Measurements from ENCODE around the gene ACTL6B. TPM values are rescaled to one million over a fixed set of nuclear protein-coding genes. Genes with fewer than 3 reads are reported as not detected.

Gene ACTL6B
- total RNA-seq, 1 experiment from 2014 or later, result not detected

GRCh38 chr7:100681491-100682227 is 25.4 kb upstream of the ACTL6B start:
- H3K36me3 ChIP-seq (ENCODE audit: insufficient read depth, low read length), result peaks cover 11% of the 10 kb centered on the region
- H3K9me3 ChIP-seq (ENCODE audit: low read length), result no peaks in the 10 kb centered on the region
- H3K79me2 ChIP-seq (ENCODE audit: low read length), result no peaks in the 10 kb centered on the region; the same call in 1 of the 2 replicates
- H3K9me2 ChIP-seq (replicated peaks; ENCODE audit: insufficient read depth, low read length), result no peaks in the 10 kb centered on the region
- H3K27me3 ChIP-seq (ENCODE audit: low read length), result no peaks in the 10 kb centered on the region
- H3K4me1 ChIP-seq (ENCODE audit: low read length), result peaks cover 2% of the 10 kb centered on the region
- no peak overlapping the region for H3K27ac ChIP-seq (ENCODE audit: low read length)
- H4K20me1 ChIP-seq (ENCODE audit: insufficient read depth, low read depth, low read length), result 0 out of 2 replicates have a peak, but pooled peaks cover 3% of the 10 kb centered on the region
- no peak overlapping the region for H2AFZ ChIP-seq (ENCODE audit: low read length)
- no peak overlapping the region for H3K4me2 ChIP-seq (ENCODE audit: low read depth, low read length, poor library complexity, severe bottlenecking)
- no peak for DNase-seq
- H3K9ac ChIP-seq (ENCODE audit: low read length), result no peak overlapping the region
- H3K4me3 ChIP-seq (ENCODE audit: low read length), result no peak overlapping the region

GRCh38 chr7:100680576-100681271 is 24.5 kb upstream of the ACTL6B start:
- no peaks in the 10 kb centered on the region for H3K9me3 ChIP-seq (ENCODE audit: low read length)
- H3K4me3 ChIP-seq (ENCODE audit: low read length), result no peak overlapping the region
- H3K27ac ChIP-seq (ENCODE audit: low read length), result no peak overlapping the region
- H2AFZ ChIP-seq (ENCODE audit: low read length), result no peak overlapping the region
- peaks cover 11% of the 10 kb centered on the region for H3K36me3 ChIP-seq (ENCODE audit: insufficient read depth, low read length)
- H3K9me2 ChIP-seq (replicated peaks; ENCODE audit: insufficient read depth, low read length), result no peaks in the 10 kb centered on the region
- no peak overlapping the region for H3K4me2 ChIP-seq (ENCODE audit: low read depth, low read length, poor library complexity, severe bottlenecking)
- peaks cover 3% of the 10 kb centered on the region; the same call in 1 of the 2 replicates for H3K79me2 ChIP-seq (ENCODE audit: low read length)
- H3K9ac ChIP-seq (ENCODE audit: low read length), result no peak overlapping the region
- H3K27me3 ChIP-seq (ENCODE audit: low read length), result no peaks in the 10 kb centered on the region
- DNase-seq, result no peak
- H4K20me1 ChIP-seq (ENCODE audit: insufficient read depth, low read depth, low read length), result peaks cover 3% of the 10 kb centered on the region; the same call in 1 of the 2 replicates
- H3K4me1 ChIP-seq (ENCODE audit: low read length), result peaks cover 6% of the 10 kb centered on the region

GRCh38 chr7:100679927-100680575 is 23.8 kb upstream of the ACTL6B start:
- Histone ChIP-seq H3K27me3 (ENCODE audit: low read length) (no peaks in the 10 kb centered on the region), H3K9ac (ENCODE audit: low read length) (no peak overlapping the region), H3K36me3 (ENCODE audit: insufficient read depth, low read length) (peaks cover 11% of the 10 kb centered on the region), H2AFZ (ENCODE audit: low read length) (no peak overlapping the region), H3K27ac (ENCODE audit: low read length) (no peak overlapping the region), H3K4me3 (ENCODE audit: low read length) (no peak overlapping the region), H3K9me3 (ENCODE audit: low read length) (no peaks in the 10 kb centered on the region), H3K4me1 (ENCODE audit: low read length) (peaks cover 6% of the 10 kb centered on the region), H3K79me2 (ENCODE audit: low read length) (peaks cover 5% of the 10 kb centered on the region; the same call in 1 of the 2 replicates), H3K9me2 (replicated peaks; ENCODE audit: insufficient read depth, low read length) (no peaks in the 10 kb centered on the region), H3K4me2 (ENCODE audit: low read depth, low read length, poor library complexity, severe bottlenecking) (no peak overlapping the region), H4K20me1 (ENCODE audit: insufficient read depth, low read depth, low read length) (peaks cover 3% of the 10 kb centered on the region; the same call in 1 of the 2 replicates)
- peak; percentile 62 for DNase-seq

- peaks cover 6% of the 10 kb centered on the region for H3K4me1 ChIP-seq (ENCODE audit: low read length)
- no peak overlapping the region for H3K4me3 ChIP-seq (ENCODE audit: low read length)
- no peak overlapping the region for H3K9ac ChIP-seq (ENCODE audit: low read length)
- no peak overlapping the region for H3K27ac ChIP-seq (ENCODE audit: low read length)
- no peaks in the 10 kb centered on the region for H3K9me3 ChIP-seq (ENCODE audit: low read length)
- DNase-seq, result no peak
- H3K4me2 ChIP-seq (ENCODE audit: low read depth, low read length, poor library complexity, severe bottlenecking), result no peak overlapping the region
- H3K79me2 ChIP-seq (ENCODE audit: low read length), result peaks cover 11% of the 10 kb centered on the region
- no peaks in the 10 kb centered on the region for H3K9me2 ChIP-seq (replicated peaks; ENCODE audit: insufficient read depth, low read length)
- H3K27me3 ChIP-seq (ENCODE audit: low read length), result no peaks in the 10 kb centered on the region
- H3K36me3 ChIP-seq (ENCODE audit: insufficient read depth, low read length), result peaks cover 11% of the 10 kb centered on the region
- no peak overlapping the region for H2AFZ ChIP-seq (ENCODE audit: low read length)
- peaks cover 8% of the 10 kb centered on the region; the same call in 1 of the 2 replicates for H4K20me1 ChIP-seq (ENCODE audit: insufficient read depth, low read depth, low read length)
Measured at GRCh38 chr7:100679129-100679926, 23.1 kb upstream of the ACTL6B start.

DNA sequence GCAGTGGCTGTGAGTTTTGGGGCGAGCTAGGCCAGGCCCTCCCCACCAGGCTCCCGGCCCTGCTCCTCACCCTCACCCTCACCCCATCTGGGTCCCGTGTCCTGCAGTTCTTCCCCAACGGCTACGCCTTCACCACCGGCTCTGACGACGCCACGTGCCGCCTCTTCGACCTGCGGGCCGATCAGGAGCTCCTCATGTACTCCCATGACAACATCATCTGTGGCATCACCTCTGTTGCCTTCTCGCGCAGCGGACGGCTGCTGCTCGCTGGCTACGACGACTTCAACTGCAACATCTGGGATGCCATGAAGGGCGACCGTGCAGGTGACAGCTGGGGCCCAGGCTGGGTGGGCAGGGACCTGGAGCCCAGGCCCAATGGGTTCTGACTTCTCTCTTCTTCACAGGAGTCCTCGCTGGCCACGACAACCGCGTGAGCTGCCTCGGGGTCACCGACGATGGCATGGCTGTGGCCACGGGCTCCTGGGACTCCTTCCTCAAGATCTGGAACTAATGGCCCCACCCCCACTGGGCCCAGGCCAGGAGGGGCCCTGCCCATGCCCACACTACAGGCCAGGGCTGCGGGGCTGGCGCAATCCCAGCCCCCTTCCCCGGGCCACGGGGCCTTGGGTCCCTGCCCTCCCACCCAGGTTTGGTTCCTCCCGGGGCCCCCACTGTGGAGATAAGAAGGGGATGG is 22.2 kb upstream of the ACTL6B start:
- Histone ChIP-seq H3K9me3 (ENCODE audit: low read length) (no peaks in the 10 kb centered on the region), H3K4me3 (ENCODE audit: low read length) (no peak overlapping the region), H3K27me3 (ENCODE audit: low read length) (no peaks in the 10 kb centered on the region), H3K4me1 (ENCODE audit: low read length) (peaks cover 6% of the 10 kb centered on the region), H3K4me2 (ENCODE audit: low read depth, low read length, poor library complexity, severe bottlenecking) (no peak overlapping the region), H3K9me2 (replicated peaks; ENCODE audit: insufficient read depth, low read length) (no peaks in the 10 kb centered on the region), H2AFZ (ENCODE audit: low read length) (no peak overlapping the region), H4K20me1 (ENCODE audit: insufficient read depth, low read depth, low read length) (peaks cover 8% of the 10 kb centered on the region; the same call in 1 of the 2 replicates), H3K79me2 (ENCODE audit: low read length) (peaks cover 17% of the 10 kb centered on the region), H3K27ac (ENCODE audit: low read length) (no peak overlapping the region), H3K9ac (ENCODE audit: low read length) (no peak overlapping the region), H3K36me3 (ENCODE audit: insufficient read depth, low read length) (peaks cover 11% of the 10 kb centered on the region)
- DNase-seq, result no peak

- no peaks in the 10 kb centered on the region for H3K9me3 ChIP-seq (ENCODE audit: low read length)
- peaks cover 10% of the 10 kb centered on the region for H3K36me3 ChIP-seq (ENCODE audit: insufficient read depth, low read length)
- no peak overlapping the region for H3K9ac ChIP-seq (ENCODE audit: low read length)
- no peak overlapping the region for H3K27ac ChIP-seq (ENCODE audit: low read length)
- DNase-seq, result no peak
- H3K9me2 ChIP-seq (replicated peaks; ENCODE audit: insufficient read depth, low read length), result no peaks in the 10 kb centered on the region
- no peaks in the 10 kb centered on the region for H3K27me3 ChIP-seq (ENCODE audit: low read length)
- H2AFZ ChIP-seq (ENCODE audit: low read length), result no peak overlapping the region
- peaks cover 17% of the 10 kb centered on the region for H3K79me2 ChIP-seq (ENCODE audit: low read length)
- peaks cover 7% of the 10 kb centered on the region; the same call in 1 of the 2 replicates for H4K20me1 ChIP-seq (ENCODE audit: insufficient read depth, low read depth, low read length)
- H3K4me1 ChIP-seq (ENCODE audit: low read length), result peaks cover 9% of the 10 kb centered on the region
- no peak overlapping the region for H3K4me3 ChIP-seq (ENCODE audit: low read length)
- no peak overlapping the region for H3K4me2 ChIP-seq (ENCODE audit: low read depth, low read length, poor library complexity, severe bottlenecking)
Measured at GRCh38 chr7:100677308-100678267, 21.3 kb upstream of the ACTL6B start.

Measured in Karpas-422 (cell line).